Heart right ventricle (tissue), 16 donors: ENCODE measurements around the gene PLEKHA5. TPM values are rescaled to one million over a fixed set of nuclear protein-coding genes. Genes with fewer than 3 reads are reported as not detected.

Source experiments
- ATAC-seq, 8 donors: fragments of 200-7000 bp; cut with Tn5 transposase; one replicate each; pipeline ENCODE4 v1.9.1; 2020; ENCODE audit warnings: mild to moderate bottlenecking in 8 of 8, moderate library complexity in 8 of 8, moderate number of reproducible peaks in 1 of 8
- DNase-seq, 2 donors: peaks; one replicate each; pipeline ENCODE4 v3.0.0-alpha.2; 2020
- H3K27ac ChIP-seq, 10 donors: fragments of 200-600 bp; sonication (generic) in 2 of 10; one replicate each; pipeline versions ENCODE4 v1.5.0 to v1.8.0; 2020 to 2022; ENCODE audit warnings: mild to moderate bottlenecking in 3 of 10
- H3K27me3 ChIP-seq, 7 donors: fragments of 200-600 bp; one replicate each; pipeline ENCODE4 v1.8.0; 2021 to 2022; ENCODE audit warnings: mild to moderate bottlenecking in 2 of 7
- H3K36me3 ChIP-seq, 9 donors: fragments of 200-600 bp; sonication (generic) in 1 of 9; one replicate each; pipeline versions ENCODE4 v1.5.0 to v1.8.0; 2020 to 2022; ENCODE audit warnings: mild to moderate bottlenecking in 2 of 9
- H3K4me1 ChIP-seq, 9 donors: fragments of 200-600 bp; sonication (generic) in 1 of 9; one replicate each; pipeline versions ENCODE4 v1.5.0 to v1.8.0; 2020 to 2022; ENCODE audit warnings: mild to moderate bottlenecking in 4 of 9
- H3K4me3 ChIP-seq, 10 donors: fragments of 200-600 bp; sonication (generic) in 2 of 10; one replicate each; pipeline versions ENCODE4 v1.5.0 to v1.8.0; 2020 to 2022; ENCODE audit warnings: mild to moderate bottlenecking in 7 of 10, moderate library complexity in 2 of 10
- H3K9me3 ChIP-seq, 11 donors: fragments of 200-600 bp in 10 of 11; sonication (generic) in 2 of 11; one replicate each; pipeline versions ENCODE4 v1.5.0 to v1.8.0; 2013 to 2022; ENCODE audit warnings: mild to moderate bottlenecking in 2 of 11, control low read depth in 1 of 11, moderate library complexity in 1 of 11
- CTCF ChIP-seq, 9 donors: fragments of 200-600 bp; sonication (generic) in 2 of 9; IDR thresholded peaks; one replicate each; pipeline versions ENCODE4 v1.5.0 to v1.8.0; 2021 to 2022; ENCODE audit warnings: antibody characterized with exemption in 9 of 9, mild to moderate bottlenecking in 5 of 9, moderate library complexity in 1 of 9
- WGBS, 2 donors: extraction: QIAGEN DNeasy Blood & Tissue Kit; methylation state at CpG; one replicate each; pipeline ENCODE4 v1.1.7; 2013; ENCODE audit warnings: inconsistent platforms in 1 of 2; 5-methylcytosine and 5-hydroxymethylcytosine counted together
- intact Hi-C, 10 donors: fragments of 100-400 bp; cut with DNase I; formaldehyde crosslinking; loops; one replicate each; pipeline versions ENCODE4 v1.11.1 to v1.14.2; 2022
- polyA plus RNA-seq, 2 donors: library from polyadenylated mRNA; stranded (reverse); fragments of 200-250 nt; gene quantifications; one replicate each; pipeline ENCODE4 v1.2.3, GENCODE V29; 2013
- total RNA-seq, 10 donors: library from RNA; stranded (reverse); fragmentation: NEBNext Ultra II Directional in 3 of 10; extraction: Animal tissue kit (Norgen Biotek cat#: 25700) in 3 of 10; gene quantifications; one replicate each; pipeline versions ENCODE4 v1.2.1 to v1.2.4, GENCODE V29; 2021 to 2023
- donor health status: Arrhythmogenic right ventricular cardiomyopathy.
- donor health status: ischemic (EF 13 %, LVEDD 7.1; RV severe dilation, severe dysfunction).
- donor health status: healthy with polysubstance abuse.
- donor health status: DM: no; HTN: yes; CAD: no.
- donor health status: DM: no; HTN: no; CAD: no.
- donor health status: ischemic (EF 25% LVEDD 6.9; RV normal size, moderate dysfunction).
- donor health status: ischemic (EF 25% LVEDD 5.7; RV mildly dilated, moderate dysfunction).
- donor health status: healthy.
- donor health status: DM: yes; HTN: yes; CAD: no.
- donor health status: Ischemic cardiomyopathy.
- donor health status: ischemic (EF 35%, LVEDD 5.7; RV mildly dilated, moderate dysfunction).
- donor health status: nonischemic (EF 11% LVEDD 7.7; RV severe dilation, severe dysfunction).
- donor health status: DM: yes; HTN: yes; CAD: no.
- donor health status: PGD.
- donor health status: ischemic (EF 29% LVEDD 5.4; RV normal size, mild dysfunction).
- donor health status: nonischemic (EF 23%, LVEDD 6.1; RV moderate dilation, normal function).

PLEKHA5 gene
- total and polyA plus RNA-seq, 12 donors: 11.8 to 77.1 (median 61.8) TPM

- intact Hi-C loops: loop anchor here in 2 of 10 donors (10.0 kb wide), 2 partner anchors 82 to 92 kb away; no protein-coding TSS in a partner anchor
- Histone ChIP-seq H3K27ac (peak overlapping the region in 7 of 10 donors; percentile 15 to 81 (median 70)), H3K27me3 (no peaks in the 10 kb centered on the region), H3K4me3 (no peak overlapping the region), H3K4me1 (peaks cover 7 to 64% (median 35%) of the 10 kb centered on the region in 9 donors), H3K9me3 (no peaks in the 10 kb centered on the region), H3K36me3 (no peaks in the 10 kb centered on the region)
- ATAC-seq (no peak), DNase-seq (no peak)
- TF ChIP-seq CTCF (IDR thresholded peaks at IDR 0.05): no peak
- WGBS, 2 donors: 18 to 19% methylated on average over 1 of the region's 1 CpG
Observed at GRCh38 chr12:19192710-19193109, 63.2 kb downstream of the PLEKHA5 start.

- ATAC-seq (no peak), DNase-seq (no peak)
- H3K4me1 ChIP-seq: peaks cover 7 to 65% (median 42%) of the 10 kb centered on the region in 9 donors
- H3K9me3 ChIP-seq: no peaks in the 10 kb centered on the region
- no peaks in the 10 kb centered on the region for H3K27me3 ChIP-seq
- intact Hi-C loops: loop anchor here in 2 of 10 donors (10.0 kb wide), 2 partner anchors 80 to 90 kb away; no protein-coding TSS in a partner anchor
- no peaks in the 10 kb centered on the region for H3K36me3 ChIP-seq
- WGBS, 2 donors: 91 to 96% methylated on average over 4 of the region's 4 CpGs
- H3K27ac ChIP-seq: peak overlapping the region in 1 of 10 donors; percentile 5
- no peak overlapping the region for H3K4me3 ChIP-seq
- no peak for TF ChIP-seq CTCF (IDR thresholded peaks at IDR 0.05)
Observed at GRCh38 chr12:19194963-19195362, 65.4 kb downstream of the PLEKHA5 start.

GRCh38 chr12:19196959-19197630 lies 67.6 kb downstream of the PLEKHA5 start:
- WGBS, 2 donors: 54 to 56% methylated on average over 6 of the region's 6 CpGs
- no peak for TF ChIP-seq CTCF (IDR thresholded peaks at IDR 0.05)
- Histone ChIP-seq H3K27me3 (no peaks in the 10 kb centered on the region), H3K4me1 (peaks cover 3 to 56% (median 22%) of the 10 kb centered on the region in 9 donors), H3K36me3 (no peaks in the 10 kb centered on the region), H3K4me3 (no peak overlapping the region), H3K9me3 (no peaks in the 10 kb centered on the region), H3K27ac (peak overlapping the region in 4 of 10 donors; percentile 13 to 41 (median 20))
- DNase-seq (no peak), ATAC-seq (peak in 6 of 8 donors; percentile 15 to 71 (median 30))
- intact Hi-C loops: loop anchor here in 2 of 10 donors (10.0 kb wide), 2 partner anchors 78 to 88 kb away; no protein-coding TSS in a partner anchor

GRCh38 chr12:19198272-19198671 lies 68.7 kb downstream of the PLEKHA5 start:
- ATAC-seq (peak in 3 of 8 donors; percentile 9 to 19 (median 13)), DNase-seq (no peak)
- Histone ChIP-seq H3K27ac (peak overlapping the region in 2 of 10 donors; percentile 12 to 17), H3K27me3 (no peaks in the 10 kb centered on the region), H3K36me3 (no peaks in the 10 kb centered on the region), H3K4me1 (peaks cover 0 to 44% (median 13%) of the 10 kb centered on the region in 9 donors), H3K9me3 (no peaks in the 10 kb centered on the region), H3K4me3 (no peak overlapping the region)
- no peak for TF ChIP-seq CTCF (IDR thresholded peaks at IDR 0.05)
- WGBS, 2 donors: 51 to 65% methylated on average over 2 of the region's 2 CpGs
- intact Hi-C loops: loop anchor here in 2 of 10 donors (10.0 kb wide), 2 partner anchors 77 to 87 kb away; no protein-coding TSS in a partner anchor
